ENCODE data around the gene MRPL24. TPM values are rescaled to one million over a fixed set of nuclear protein-coding genes. Genes with fewer than 3 reads are reported as not detected.

Gene MRPL24
- total and polyA plus RNA-seq, 9 of the 15 experiments (the other 6 are each of a cell fraction or from before 2014, with no cell fraction given), result 74.3 to 267 (median 113) TPM

- TF ChIP-seq ZBTB11 (CRISPR knock-in tag; IDR thresholded peaks at IDR 0.05), result peak in 1 of 3 experiments; percentile 46; a peak in 2 of 6 replicates
- peak; percentile 20 for TF ChIP-seq HMGN3 (IDR thresholded peaks at IDR 0.05; ENCODE audit: borderline replicate concordance, extremely low read depth, insufficient read length, low read depth, low read length)
- no peak for TF ChIP-seq THRAP3 (IDR thresholded peaks at IDR 0.05; ENCODE audit: borderline replicate concordance)
- no peak for TF ChIP-seq ZNF184 (CRISPR knock-in tag; IDR thresholded peaks at IDR 0.05)
- 0 out of 2 replicates have a peak, but pooled peaks have one; percentile 52 for TF ChIP-seq HDGF (IDR thresholded peaks at IDR 0.05)
- no peak for TF ChIP-seq POLR2H (tag; IDR thresholded peaks at IDR 0.05; ENCODE audit: low read depth)
- peak in 1 of 2 experiments; percentile 44; a peak in 2 of 4 replicates for TF ChIP-seq HDAC1 (IDR thresholded peaks at IDR 0.05)
- no peak for TF ChIP-seq FUS (optimal IDR thresholded peaks at IDR 0.05; ENCODE audit: low read depth, low read length)
- TF ChIP-seq CBX2 (IDR thresholded peaks at IDR 0.05; ENCODE audit: insufficient read depth, low read length, poor library complexity, severe bottlenecking), result no peak
- peak; percentile 64 for TF ChIP-seq EP400 (IDR thresholded peaks at IDR 0.05)
- TF ChIP-seq E2F8 (IDR thresholded peaks at IDR 0.05; ENCODE audit: low read depth, partially characterized antibody), result no peak
- TF ChIP-seq IRF9 (tag; IDR thresholded peaks at IDR 0.05), result no peak
- TF ChIP-seq ZBTB17 (CRISPR knock-in tag; IDR thresholded peaks at IDR 0.05), result peak; percentile 52; the same call in 1 of the 2 replicates
- TF ChIP-seq PCBP1 (IDR thresholded peaks at IDR 0.05; ENCODE audit: low read depth, low read length, poor library complexity, severe bottlenecking), result peak; percentile 99
- no peak for TF ChIP-seq DEAF1 (CRISPR knock-in tag; IDR thresholded peaks at IDR 0.05)
These were observed 6.1 kb upstream of the MRPL24 start (continued) for GRCh38 chr1:156746728-156747631.
